Common myeloid progenitor, CD34-positive (primary cell): ENCODE results near the gene CRX.

Experiments
- CTCF ChIA-PET: fragments of 350-600 bp; sonication (Branson Sonifier 250); formaldehyde crosslinking; loops from one replicate; lab custom pipeline; 2021; ENCODE audit warnings: antibody characterized with exemption; lab: Charles Lee
- POLR2A ChIA-PET: fragments of 350-600 bp; sonication (Branson Sonifier 250); formaldehyde crosslinking; loops from one replicate; lab custom pipeline; 2021; ENCODE audit warnings: antibody characterized with exemption; lab: Charles Lee
- DNase-seq, 3 donors: peaks; one replicate each; pipeline versions ENCODE4 v3.0.0 to v3.0.0-alpha.2; 2013
- H3K27ac ChIP-seq, 2 experiments: 1 replicate in 1 of 2; 2 replicates in 1 of 2; pipeline ENCODE4 v1.7.0; 2013; ENCODE audit warnings: inconsistent platforms in 2 of 2, low read length in 2 of 2, mild to moderate bottlenecking in 2 of 2, low read depth in 1 of 2, moderate library complexity in 1 of 2; ENCODE audit not compliant: severe bottlenecking in 2 of 2, insufficient read depth in 1 of 2, poor library complexity in 1 of 2
- H3K27me3 ChIP-seq, 5 experiments: replicated peaks in 2 of 5; 1 replicate in 3 of 5; 2 replicates in 2 of 5; pipeline versions ENCODE4 v1.6.1 to v1.7.0; 2013; ENCODE audit warnings: low read length in 4 of 5, mild to moderate bottlenecking in 2 of 5, moderate library complexity in 2 of 5, inconsistent platforms in 1 of 5; ENCODE audit not compliant: insufficient read depth in 5 of 5, control insufficient read depth in 4 of 5
- H3K36me3 ChIP-seq, 4 experiments: 1 replicate in 2 of 4; 2 replicates in 2 of 4; pipeline versions ENCODE4 v1.6.1 to v1.7.0; 2013; ENCODE audit warnings: low read length in 3 of 4, control low read depth in 1 of 4, mild to moderate bottlenecking in 1 of 4; ENCODE audit not compliant: control insufficient read depth in 4 of 4, insufficient read depth in 4 of 4
- H3K4me1 ChIP-seq, 4 experiments: 1 replicate in 3 of 4; 2 replicates in 1 of 4; pipeline versions ENCODE4 v1.6.1 to v1.7.1; 2013; ENCODE audit warnings: low read length in 3 of 4, mild to moderate bottlenecking in 3 of 4, control low read depth in 1 of 4, inconsistent platforms in 1 of 4, moderate library complexity in 1 of 4; ENCODE audit not compliant: control insufficient read depth in 4 of 4, insufficient read depth in 4 of 4; ENCODE audit errors: control extremely low read depth in 1 of 4
- H3K4me3 ChIP-seq, 7 experiments: 1 replicate in 4 of 7; 2 replicates in 3 of 7; pipeline versions ENCODE4 v1.5.1 to v1.7.0; 2013; ENCODE audit warnings: mild to moderate bottlenecking in 7 of 7, low read length in 6 of 7, moderate library complexity in 6 of 7, inconsistent platforms in 2 of 7, low read depth in 2 of 7, control low read depth in 1 of 7; ENCODE audit not compliant: insufficient read depth in 4 of 7, control insufficient read depth in 1 of 7; ENCODE audit errors: extremely low read depth in 1 of 7
- H3K9me3 ChIP-seq, 5 experiments: 1 replicate in 4 of 5; 2 replicates in 1 of 5; pipeline versions ENCODE4 v1.6.1 to v1.7.1; 2013; ENCODE audit warnings: low read length in 4 of 5, mild to moderate bottlenecking in 2 of 5, inconsistent platforms in 1 of 5, low read depth in 1 of 5, moderate library complexity in 1 of 5; ENCODE audit not compliant: control insufficient read depth in 4 of 5, insufficient read depth in 2 of 5; ENCODE audit errors: control extremely low read depth in 1 of 5
- WGBS: methylation state at CpG from one replicate; pipeline ENCODE4 v1.1.5; 2013; ENCODE audit not compliant: insufficient coverage; 5-methylcytosine and 5-hydroxymethylcytosine counted together

The CRX gene

DNA sequence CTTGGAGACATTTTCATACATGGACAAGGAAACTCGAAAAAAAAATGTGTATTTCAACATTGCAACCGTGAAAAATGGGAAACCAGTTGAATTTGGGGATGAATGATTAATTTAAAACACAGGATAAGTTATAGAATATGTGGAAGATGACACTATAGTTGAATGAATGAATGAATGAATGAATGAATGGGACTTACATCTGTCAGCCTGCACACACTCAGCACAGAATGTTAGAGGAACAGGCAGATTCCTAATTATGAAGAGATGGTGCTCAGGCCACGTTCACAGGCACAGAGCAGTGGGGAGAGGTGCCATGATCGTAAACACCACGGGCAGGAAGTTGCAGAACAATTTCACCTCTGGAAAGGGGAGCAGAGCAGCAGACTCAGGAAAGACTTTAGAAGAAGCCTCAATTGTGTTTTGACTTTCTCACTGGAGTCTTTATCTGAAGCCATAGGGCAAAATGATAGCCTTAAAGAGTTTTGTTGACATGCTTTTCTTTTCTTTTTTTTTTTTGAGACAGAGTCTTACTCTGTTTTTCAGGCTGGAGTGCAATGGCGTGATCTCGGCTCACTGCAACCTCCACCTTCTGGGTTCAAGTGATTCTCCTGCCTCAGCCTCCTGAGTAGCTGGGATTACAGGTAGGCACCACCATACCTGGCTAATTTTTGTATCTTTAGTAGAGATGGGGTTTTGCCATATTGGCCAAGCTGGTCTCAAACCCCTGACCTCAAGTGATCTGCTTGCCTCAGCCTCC lies 69.3 kb downstream of the CRX start:
- no peak for DNase-seq
- WGBS, result 64% methylated on average over 4 of the region's 7 CpGs
- Histone ChIP-seq H3K4me1 (peaks cover 0 to 7% (median 0%) of the 10 kb centered on the region in 4 experiments), H3K36me3 (no peaks in the 10 kb centered on the region), H3K27ac (peak overlapping the region in 1 of 2 experiments; percentile 61), H3K4me3 (no peak overlapping the region), H3K27me3 (peaks cover 0 to 3% (median 0%) of the 10 kb centered on the region in 5 experiments), H3K9me3 (peaks cover 0 to 3% (median 3%) of the 10 kb centered on the region in 5 experiments)
- CTCF ChIA-PET, result no interaction called here
- POLR2A ChIA-PET, result no interaction called here

DNA sequence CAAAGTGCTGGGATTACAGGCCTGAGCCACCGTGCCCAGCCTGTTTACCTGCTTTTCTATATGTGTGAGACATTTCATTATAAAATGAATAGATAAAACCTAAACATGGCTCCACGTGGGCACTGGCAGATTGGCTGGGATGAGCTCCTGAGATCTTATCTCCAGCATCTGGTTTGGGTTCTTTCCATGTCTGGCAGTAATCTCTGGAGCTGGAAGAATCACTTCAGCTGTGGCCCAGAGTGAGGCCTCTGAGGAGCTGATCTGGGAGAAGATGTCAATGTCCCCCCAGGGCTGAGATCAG lies 69.8 kb downstream of the CRX start:
- H3K9me3 ChIP-seq, result peaks cover 0 to 6% (median 4%) of the 10 kb centered on the region in 5 experiments
- H3K27ac ChIP-seq, result peak overlapping the region in 1 of 2 experiments; percentile 61
- H3K4me3 ChIP-seq, result no peak overlapping the region
- peaks cover 0 to 7% (median 0%) of the 10 kb centered on the region in 4 experiments for H3K4me1 ChIP-seq
- peaks cover 0 to 3% (median 0%) of the 10 kb centered on the region in 5 experiments for H3K27me3 ChIP-seq
- ChIA-PET POLR2A (no interaction called here), CTCF (no interaction called here)
- whole genome bisulfite sequencing, result 40% methylated on average over 1 of the region's 2 CpGs
- no peak for DNase-seq
- no peaks in the 10 kb centered on the region for H3K36me3 ChIP-seq

DNA sequence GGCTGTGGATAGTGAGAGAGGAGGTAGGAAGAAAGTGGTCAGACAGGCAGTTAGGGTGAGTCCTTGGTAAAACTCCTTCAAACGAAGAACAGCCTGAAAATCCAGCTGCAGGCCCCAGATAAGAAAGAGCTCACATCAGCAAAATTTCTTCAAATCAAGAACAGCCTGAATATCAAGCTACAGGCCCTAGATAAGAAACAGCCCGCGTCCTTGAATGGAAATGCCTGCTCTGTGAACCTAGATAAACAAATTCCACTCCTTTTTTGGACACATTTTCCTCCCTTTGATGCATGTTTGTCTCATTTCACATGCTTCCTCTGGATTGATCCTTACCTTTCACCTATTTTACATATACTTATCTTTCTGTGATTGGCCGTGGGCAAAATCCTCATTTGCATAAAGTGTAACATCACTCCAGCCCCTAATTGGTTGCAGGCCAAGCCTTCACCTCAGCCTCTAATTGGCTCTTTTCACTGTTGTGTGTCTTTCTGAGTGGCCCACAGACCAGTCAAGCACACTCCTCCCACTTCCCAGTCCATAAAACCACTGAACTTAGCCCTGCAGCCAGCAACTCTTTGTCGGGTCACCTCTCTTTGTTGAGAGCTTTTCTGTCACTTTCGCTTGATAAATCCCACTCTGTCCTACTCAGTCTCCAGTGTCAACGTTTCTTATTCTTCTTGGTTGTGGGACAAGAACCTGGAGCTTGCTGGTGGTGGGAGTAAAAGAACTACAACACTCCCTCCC lies 70.4 kb downstream of the CRX start:
- CTCF ChIA-PET, result no interaction called here
- DNase-seq, result peak; percentile 87 to 95 (median 87)
- H3K9me3 ChIP-seq, result peaks cover 0 to 6% (median 5%) of the 10 kb centered on the region in 5 experiments
- H3K27me3 ChIP-seq, result peaks cover 0 to 3% (median 0%) of the 10 kb centered on the region in 5 experiments
- no peaks in the 10 kb centered on the region for H3K36me3 ChIP-seq
- H3K4me1 ChIP-seq, result peaks cover 0 to 7% (median 0%) of the 10 kb centered on the region in 4 experiments
- no peak overlapping the region for H3K27ac ChIP-seq
- no peak overlapping the region for H3K4me3 ChIP-seq
- POLR2A ChIA-PET, result no interaction called here
- WGBS, result 54% methylated on average over 4 of the region's 7 CpGs
